Natural killer cell (primary cell): ENCODE measurements around the gene PECR. TPM values are rescaled to one million over a fixed set of nuclear protein-coding genes. Genes with fewer than 3 reads are reported as not detected.
A peak's percentile ranks its signal among the peaks of the same experiment; 100 is the strongest.

Experiments
- ATAC-seq, 3 donors: fragments of 150-1000 bp in 2 of 3; fragments of 200-7000 bp in 1 of 3; cut with Tn5 transposase; 1 replicate in 1 of 3; 2 replicates in 2 of 3; pipeline ENCODE4 v1.10.0; 2021; ENCODE audit warnings: mild to moderate bottlenecking in 2 of 3, moderate library complexity in 2 of 3
- DNase-seq, 2 donors: peaks; one replicate each; pipeline versions ENCODE4 v3.0.0 to v3.0.0-alpha.2; 2013 to 2021; ENCODE audit warnings: mixed read lengths in 1 of 2
- H3K27ac ChIP-seq: one replicate; pipeline ENCODE4 v1.5.1; 2013; ENCODE audit warnings: mild to moderate bottlenecking, low read length
- H3K27me3 ChIP-seq: one replicate; pipeline ENCODE4 v1.6.1; 2013; ENCODE audit warnings: low read length; ENCODE audit not compliant: control insufficient read depth, insufficient read depth
- H3K36me3 ChIP-seq: one replicate; pipeline ENCODE4 v1.6.1; 2013; ENCODE audit warnings: low read length; ENCODE audit not compliant: control insufficient read depth, insufficient read depth
- H3K4me1 ChIP-seq: one replicate; pipeline ENCODE4 v1.6.1; 2013; ENCODE audit warnings: low read length; ENCODE audit not compliant: control insufficient read depth, insufficient read depth
- H3K4me3 ChIP-seq: one replicate; pipeline ENCODE4 v1.5.1; 2013; ENCODE audit warnings: low read length
- H3K9me3 ChIP-seq: one replicate; pipeline ENCODE4 v1.6.1; 2013; ENCODE audit warnings: low read length; ENCODE audit not compliant: control insufficient read depth, insufficient read depth
- H3K27ac Mint-ChIP-seq, 2 donors: one replicate each; pipeline ENCODE4 v1.8.0; 2022; ENCODE audit warnings: mild to moderate bottlenecking in 2 of 2, mixed read lengths in 2 of 2, moderate library complexity in 1 of 2
- H3K27me3 Mint-ChIP-seq, 2 donors: one replicate each; pipeline ENCODE4 v1.8.0; 2022; ENCODE audit warnings: low read depth in 2 of 2, mixed read lengths in 2 of 2
- H3K36me3 Mint-ChIP-seq: one replicate; pipeline ENCODE4 v1.8.0; 2022; ENCODE audit warnings: mixed read lengths
- H3K4me1 Mint-ChIP-seq, 2 donors: one replicate each; pipeline ENCODE4 v1.8.0; 2022; ENCODE audit warnings: mixed read lengths in 2 of 2
- H3K4me3 Mint-ChIP-seq: one replicate; pipeline ENCODE4 v1.8.0; 2022; ENCODE audit warnings: mild to moderate bottlenecking, moderate library complexity, mixed read lengths
- H3K9me3 Mint-ChIP-seq, 2 donors: one replicate each; pipeline ENCODE4 v1.8.0; 2022; ENCODE audit warnings: mixed read lengths in 2 of 2
- WGBS: methylation state at CpG from one replicate; pipeline ENCODE4 v1.1.7; 2013; ENCODE audit warnings: missing lambda C conversion rate; ENCODE audit not compliant: insufficient coverage; 5-methylcytosine and 5-hydroxymethylcytosine counted together
- intact Hi-C: fragments of 100-400 bp; cut with micrococcal nuclease; formaldehyde crosslinking; loops from one replicate; pipeline ENCODE4 v1.14.2; 2022
- total RNA-seq, 4 donors: library from RNA; stranded (reverse); fragments of 120-200 nt in 1 of 4; gene quantifications; one replicate each; pipeline versions ENCODE4 v1.2.3 to v1.2.4, GENCODE V29; 2013 to 2022
- TF ChIP-seq, protein P1 (sequence below): fragments of 200-600 bp; IDR thresholded peaks from one replicate; pipeline ENCODE4 v1.8.0; 2022; ENCODE audit warnings: antibody characterized with exemption

PECR gene
- total RNA-seq, 3 donors from 2014 or later (not counting 1 experiment from before 2014, with no cell fraction given), result 15.4 to 25.7 (median 17.5) TPM

DNA sequence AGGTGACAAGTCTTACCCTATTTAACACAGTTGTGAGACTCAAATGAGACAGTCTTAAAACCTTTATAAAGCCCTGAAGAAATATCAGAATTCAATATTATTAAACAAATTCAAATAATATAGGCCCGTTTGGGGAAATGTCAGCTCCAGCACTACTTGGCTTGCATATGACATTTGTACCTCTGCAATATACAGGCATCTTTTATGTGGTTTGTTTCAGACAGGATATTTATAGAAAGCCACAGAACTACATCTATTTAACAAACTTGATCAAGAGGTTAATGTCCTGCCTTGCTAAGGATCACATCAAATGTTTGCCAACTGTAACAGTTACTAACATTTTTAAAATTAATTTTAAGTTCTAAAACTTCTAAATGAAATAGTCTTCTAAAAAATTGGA lies 65.0 kb downstream of the PECR start:
- DNase-seq (peak in 1 of 2 donors; percentile 40), ATAC-seq (no peak)
- Histone ChIP-seq H3K27me3 (no peaks in the 10 kb centered on the region), H3K36me3 (no peaks in the 10 kb centered on the region), H3K4me3 (no peak overlapping the region), H3K9me3 (no peaks in the 10 kb centered on the region), H3K4me1 (peaks cover 27% of the 10 kb centered on the region), H3K27ac (peak overlapping the region; percentile 46)
- no CpG with 5 or more reads among the region's 1 CpG for WGBS
- Mint-ChIP-seq H3K36me3 (no peaks in the 10 kb centered on the region), H3K27ac (peak overlapping the region; percentile 33 to 66), H3K4me3 (no peak overlapping the region), H3K9me3 (no peaks in the 10 kb centered on the region), H3K27me3 (no peaks in the 10 kb centered on the region), H3K4me1 (peaks cover 33 to 41% of the 10 kb centered on the region in 2 donors)
- intact Hi-C loops, result no loop called here
- TF ChIP-seq, protein P1, sequence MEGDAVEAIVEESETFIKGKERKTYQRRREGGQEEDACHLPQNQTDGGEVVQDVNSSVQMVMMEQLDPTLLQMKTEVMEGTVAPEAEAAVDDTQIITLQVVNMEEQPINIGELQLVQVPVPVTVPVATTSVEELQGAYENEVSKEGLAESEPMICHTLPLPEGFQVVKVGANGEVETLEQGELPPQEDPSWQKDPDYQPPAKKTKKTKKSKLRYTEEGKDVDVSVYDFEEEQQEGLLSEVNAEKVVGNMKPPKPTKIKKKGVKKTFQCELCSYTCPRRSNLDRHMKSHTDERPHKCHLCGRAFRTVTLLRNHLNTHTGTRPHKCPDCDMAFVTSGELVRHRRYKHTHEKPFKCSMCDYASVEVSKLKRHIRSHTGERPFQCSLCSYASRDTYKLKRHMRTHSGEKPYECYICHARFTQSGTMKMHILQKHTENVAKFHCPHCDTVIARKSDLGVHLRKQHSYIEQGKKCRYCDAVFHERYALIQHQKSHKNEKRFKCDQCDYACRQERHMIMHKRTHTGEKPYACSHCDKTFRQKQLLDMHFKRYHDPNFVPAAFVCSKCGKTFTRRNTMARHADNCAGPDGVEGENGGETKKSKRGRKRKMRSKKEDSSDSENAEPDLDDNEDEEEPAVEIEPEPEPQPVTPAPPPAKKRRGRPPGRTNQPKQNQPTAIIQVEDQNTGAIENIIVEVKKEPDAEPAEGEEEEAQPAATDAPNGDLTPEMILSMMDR, result no peak

DNA sequence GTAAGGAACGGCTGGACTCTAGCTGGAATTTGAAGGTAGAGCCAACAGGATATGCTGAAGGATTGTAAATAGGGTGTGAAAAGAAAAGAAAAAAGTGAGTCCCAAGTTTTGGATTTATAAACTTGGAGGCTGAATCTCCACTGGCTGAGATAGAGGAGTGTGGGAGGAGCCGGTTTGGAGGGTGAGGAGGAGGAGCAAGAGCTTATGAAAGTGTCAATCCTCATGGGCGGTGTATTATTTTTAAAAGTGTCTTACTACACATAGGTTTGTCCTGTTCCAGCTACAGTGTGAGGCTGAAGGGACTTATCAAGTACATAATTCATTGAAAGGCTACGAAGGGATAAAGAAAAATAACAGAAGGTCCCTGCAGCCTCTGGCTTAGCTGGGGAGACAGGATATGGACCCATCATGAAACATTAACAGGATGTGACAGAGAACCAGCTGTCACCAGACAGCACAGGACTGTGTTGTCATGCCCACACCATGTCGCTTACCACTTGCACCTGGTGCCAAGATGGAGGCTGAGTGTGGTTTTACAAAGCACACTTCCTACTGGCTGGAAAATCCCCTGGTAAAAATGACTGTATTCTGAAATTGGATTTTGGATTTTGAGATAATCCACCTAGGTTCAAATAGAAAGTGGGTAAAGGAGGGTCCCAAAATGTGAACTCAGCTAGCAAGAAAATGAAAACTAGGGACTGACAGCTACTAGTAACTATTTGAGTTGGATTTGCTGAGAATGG lies 65.7 kb downstream of the PECR start:
- peaks cover 27% of the 10 kb centered on the region for H3K4me1 ChIP-seq
- no peaks in the 10 kb centered on the region for H3K36me3 ChIP-seq
- H3K27ac ChIP-seq, result peak overlapping the region; percentile 46
- Mint-ChIP-seq H3K36me3 (no peaks in the 10 kb centered on the region), H3K4me1 (peaks cover 33 to 41% of the 10 kb centered on the region in 2 donors), H3K27me3 (no peaks in the 10 kb centered on the region), H3K4me3 (peak overlapping the region; percentile 6), H3K27ac (peak overlapping the region; percentile 33 to 66), H3K9me3 (no peaks in the 10 kb centered on the region)
- ATAC-seq (peak; percentile 66 to 83 (median 69)), DNase-seq (peak in 1 of 2 donors; percentile 82)
- WGBS, result 39% methylated on average over 5 of the region's 5 CpGs
- TF ChIP-seq, protein P1, result no peak
- H3K4me3 ChIP-seq, result no peak overlapping the region
- no peaks in the 10 kb centered on the region for H3K9me3 ChIP-seq
- no peaks in the 10 kb centered on the region for H3K27me3 ChIP-seq
- intact Hi-C loops, result no loop called here

DNA sequence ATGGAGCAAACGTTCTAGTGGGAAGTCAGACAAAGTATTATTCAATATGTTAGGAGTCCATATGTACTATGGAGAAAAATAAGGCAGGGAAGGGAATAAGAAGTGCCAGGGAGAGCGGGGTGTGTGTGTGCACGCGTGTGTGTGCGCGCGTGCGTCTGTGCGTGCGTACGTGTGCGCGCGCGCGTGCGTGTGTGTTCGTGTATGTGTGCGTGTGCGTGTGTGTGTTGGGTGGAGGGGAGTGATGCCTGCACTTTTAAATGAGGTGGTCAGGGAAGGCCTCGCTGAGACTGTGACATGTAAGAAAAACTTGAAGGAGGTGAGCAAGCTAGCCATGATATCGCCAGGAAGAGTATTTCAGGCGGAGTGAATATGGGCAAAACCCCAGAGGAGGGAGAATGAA lies 66.6 kb downstream of the PECR start:
- intact Hi-C loops, result no loop called here
- Histone ChIP-seq H3K36me3 (no peaks in the 10 kb centered on the region), H3K9me3 (no peaks in the 10 kb centered on the region), H3K27ac (no peak overlapping the region), H3K4me3 (no peak overlapping the region), H3K27me3 (no peaks in the 10 kb centered on the region), H3K4me1 (peaks cover 27% of the 10 kb centered on the region)
- Mint-ChIP-seq H3K27me3 (no peaks in the 10 kb centered on the region), H3K4me3 (peak overlapping the region; percentile 35), H3K36me3 (no peaks in the 10 kb centered on the region), H3K9me3 (no peaks in the 10 kb centered on the region), H3K27ac (peak overlapping the region; percentile 33 to 66), H3K4me1 (peaks cover 33 to 41% of the 10 kb centered on the region in 2 donors)
- ATAC-seq, result no peak
- DNase-seq, result no peak
- TF ChIP-seq, protein P1, result no peak
- 90% methylated on average over 23 of the region's 23 CpGs for WGBS
